ENCODE data around the gene EGR1.
"Not testable (repeated sequence)": the region's sequence is repeated elsewhere in the genome, so short reads cannot be mapped to it uniquely, and the experiment has no call there.

The EGR1 gene

DNA sequence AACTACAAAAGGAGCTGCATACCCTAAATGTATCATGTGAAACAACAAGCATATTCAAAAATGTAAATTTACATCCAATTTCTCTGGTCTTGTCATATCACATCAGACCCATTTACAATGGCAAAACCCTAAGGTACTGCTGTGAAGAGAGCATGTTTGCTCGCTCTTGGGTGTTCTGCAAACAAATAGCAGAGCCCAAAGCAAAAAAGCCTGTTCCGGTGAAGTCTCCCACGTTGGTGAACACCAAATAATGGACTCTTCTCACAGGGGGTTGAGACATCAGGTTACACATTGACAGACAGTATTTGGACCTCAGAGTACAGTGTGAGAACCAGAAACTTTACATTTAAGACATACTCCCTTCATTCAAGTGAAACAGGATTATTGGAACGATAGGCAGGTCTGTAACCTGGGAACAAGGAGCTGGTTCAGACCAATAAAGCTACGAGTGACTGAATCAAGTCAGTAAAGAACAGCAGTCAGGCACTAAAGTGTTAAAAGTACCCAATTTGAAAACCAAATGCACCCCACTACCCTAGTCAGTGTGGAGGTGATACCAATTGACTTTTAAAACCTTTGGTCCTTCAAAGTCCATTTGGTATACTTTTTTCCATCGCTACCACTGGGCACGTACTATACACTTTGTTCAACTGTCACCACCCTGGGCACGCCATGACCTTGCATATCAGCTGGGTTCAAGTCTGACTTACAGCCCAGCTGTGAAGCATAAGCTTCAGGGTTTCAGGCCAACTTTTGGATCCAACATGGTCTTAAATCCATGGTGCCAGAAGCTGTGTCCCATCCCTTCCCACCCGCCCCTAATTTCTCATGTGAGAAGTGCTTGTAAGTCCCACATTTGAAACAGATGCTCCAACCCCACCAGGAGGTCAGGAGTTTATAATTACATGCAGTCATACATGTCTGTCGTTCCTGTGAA, 41.4 kb downstream of the EGR1 start:
- Histone ChIP-seq H3K9ac (ENCODE audit: low read depth in 1 of 2, low read length in 2 of 2) (no peak overlapping the region), H3K27me3 (ENCODE audit: control insufficient read depth in 2 of 2, insufficient read depth in 2 of 2, low read length in 2 of 2) (no peaks in the 10 kb centered on the region), H3K36me3 (ENCODE audit: control insufficient read depth in 2 of 2, insufficient read depth in 2 of 2, low read length in 2 of 2) (peaks cover 29 to 36% of the 10 kb centered on the region in 2 donors), H3K4me1 (ENCODE audit: control insufficient read depth in 2 of 2, insufficient read depth in 2 of 2, low read length in 2 of 2) (no peaks in the 10 kb centered on the region), H3K9me3 (ENCODE audit: control insufficient read depth in 2 of 2, low read length in 2 of 2) (no peaks in the 10 kb centered on the region), H3K4me3 (ENCODE audit: low read length in 2 of 2) (no peak overlapping the region), H3K27ac (ENCODE audit: low read depth in 2 of 2, low read length in 2 of 2) (no peak overlapping the region)

DNA sequence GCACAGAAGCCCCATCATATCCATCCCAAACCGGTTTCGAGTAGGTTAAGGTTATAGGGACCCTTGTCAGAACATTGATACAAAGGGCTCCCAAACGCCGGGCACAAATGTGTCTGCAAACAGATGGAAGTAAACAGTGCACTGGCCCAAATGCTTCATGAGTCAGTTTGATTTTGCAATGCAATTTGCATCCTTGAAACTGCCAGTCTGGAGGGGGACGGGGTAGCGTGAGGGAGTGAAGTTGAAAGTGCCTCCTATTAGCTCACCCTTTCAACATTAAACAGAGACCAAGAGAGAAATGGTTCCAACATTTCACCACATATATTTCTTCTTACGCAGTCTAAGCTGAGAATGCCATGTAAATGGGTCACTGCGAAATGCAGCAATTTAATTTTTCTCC, 42.2 kb downstream of the EGR1 start:
- peaks cover 32 to 42% of the 10 kb centered on the region in 2 donors for H3K36me3 ChIP-seq (ENCODE audit: control insufficient read depth in 2 of 2, insufficient read depth in 2 of 2, low read length in 2 of 2)
- not testable (repeated sequence) for H3K27me3 ChIP-seq (ENCODE audit: control insufficient read depth in 2 of 2, insufficient read depth in 2 of 2, low read length in 2 of 2); H3K4me1 ChIP-seq (ENCODE audit: control insufficient read depth in 2 of 2, insufficient read depth in 2 of 2, low read length in 2 of 2); H3K27ac ChIP-seq (ENCODE audit: low read depth in 2 of 2, low read length in 2 of 2); H3K9me3 ChIP-seq (ENCODE audit: control insufficient read depth in 2 of 2, low read length in 2 of 2); H3K9ac ChIP-seq (ENCODE audit: low read depth in 1 of 2, low read length in 2 of 2); H3K4me3 ChIP-seq (ENCODE audit: low read length in 2 of 2)

DNA sequence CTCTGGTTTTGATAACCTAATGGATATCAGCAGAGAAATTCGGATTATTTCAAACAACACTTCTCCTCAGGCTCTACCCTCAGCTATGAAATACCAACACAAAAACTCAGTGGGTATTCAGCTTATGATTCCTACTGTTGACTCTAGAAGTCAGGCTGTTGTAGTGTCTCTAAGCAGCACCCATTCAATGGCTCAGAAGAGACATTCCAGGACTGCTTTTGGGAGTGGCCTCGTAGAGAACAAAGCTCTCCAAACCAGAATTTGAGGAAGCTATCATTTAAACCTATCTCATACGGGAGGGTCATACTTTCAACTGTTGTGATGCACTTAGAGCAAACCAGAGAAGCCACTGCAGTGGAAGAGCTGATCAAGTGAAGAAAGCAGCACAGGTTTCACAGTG, 43.7 kb downstream of the EGR1 start:
- no peaks in the 10 kb centered on the region for H3K27me3 ChIP-seq (ENCODE audit: control insufficient read depth in 2 of 2, insufficient read depth in 2 of 2, low read length in 2 of 2)
- H3K9me3 ChIP-seq (ENCODE audit: control insufficient read depth in 2 of 2, low read length in 2 of 2): no peaks in the 10 kb centered on the region
- H3K4me3 ChIP-seq (ENCODE audit: low read length in 2 of 2): no peak overlapping the region
- no peak overlapping the region for H3K9ac ChIP-seq (ENCODE audit: low read depth in 1 of 2, low read length in 2 of 2)
- no peak overlapping the region for H3K27ac ChIP-seq (ENCODE audit: low read depth in 2 of 2, low read length in 2 of 2)
- peaks cover 44 to 56% of the 10 kb centered on the region in 2 donors for H3K36me3 ChIP-seq (ENCODE audit: control insufficient read depth in 2 of 2, insufficient read depth in 2 of 2, low read length in 2 of 2)
- no peaks in the 10 kb centered on the region for H3K4me1 ChIP-seq (ENCODE audit: control insufficient read depth in 2 of 2, insufficient read depth in 2 of 2, low read length in 2 of 2)

DNA sequence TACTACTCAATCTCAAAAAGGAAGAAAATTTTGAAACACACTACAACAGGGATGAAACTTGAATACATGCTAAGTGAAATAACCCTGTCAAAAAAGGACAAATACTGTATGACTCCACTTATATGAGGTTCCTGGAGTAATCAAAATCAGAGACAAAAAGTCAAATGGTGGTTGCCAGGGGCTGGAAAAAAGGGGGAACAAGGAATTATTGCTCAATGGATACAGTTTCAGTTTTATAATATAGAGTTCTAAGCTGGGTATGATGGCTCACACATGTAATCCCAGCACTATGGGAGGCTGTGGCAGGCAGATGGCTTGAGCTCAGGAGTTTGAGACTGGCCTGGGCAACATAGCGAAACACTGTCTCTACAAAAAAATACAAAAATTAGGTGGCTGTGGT, 48.7 kb downstream of the EGR1 start:
- H3K36me3 ChIP-seq (ENCODE audit: control insufficient read depth in 2 of 2, insufficient read depth in 2 of 2, low read length in 2 of 2): peaks cover 63 to 68% of the 10 kb centered on the region in 2 donors
- H3K9me3 ChIP-seq (ENCODE audit: control insufficient read depth in 2 of 2, low read length in 2 of 2): no peaks in the 10 kb centered on the region
- H3K27me3 ChIP-seq (ENCODE audit: control insufficient read depth in 2 of 2, insufficient read depth in 2 of 2, low read length in 2 of 2): no peaks in the 10 kb centered on the region
- no peak overlapping the region for H3K4me3 ChIP-seq (ENCODE audit: low read length in 2 of 2)
- no peaks in the 10 kb centered on the region for H3K4me1 ChIP-seq (ENCODE audit: control insufficient read depth in 2 of 2, insufficient read depth in 2 of 2, low read length in 2 of 2)
- H3K9ac ChIP-seq (ENCODE audit: low read depth in 1 of 2, low read length in 2 of 2): no peak overlapping the region
- no peak overlapping the region for H3K27ac ChIP-seq (ENCODE audit: low read depth in 2 of 2, low read length in 2 of 2)

DNA sequence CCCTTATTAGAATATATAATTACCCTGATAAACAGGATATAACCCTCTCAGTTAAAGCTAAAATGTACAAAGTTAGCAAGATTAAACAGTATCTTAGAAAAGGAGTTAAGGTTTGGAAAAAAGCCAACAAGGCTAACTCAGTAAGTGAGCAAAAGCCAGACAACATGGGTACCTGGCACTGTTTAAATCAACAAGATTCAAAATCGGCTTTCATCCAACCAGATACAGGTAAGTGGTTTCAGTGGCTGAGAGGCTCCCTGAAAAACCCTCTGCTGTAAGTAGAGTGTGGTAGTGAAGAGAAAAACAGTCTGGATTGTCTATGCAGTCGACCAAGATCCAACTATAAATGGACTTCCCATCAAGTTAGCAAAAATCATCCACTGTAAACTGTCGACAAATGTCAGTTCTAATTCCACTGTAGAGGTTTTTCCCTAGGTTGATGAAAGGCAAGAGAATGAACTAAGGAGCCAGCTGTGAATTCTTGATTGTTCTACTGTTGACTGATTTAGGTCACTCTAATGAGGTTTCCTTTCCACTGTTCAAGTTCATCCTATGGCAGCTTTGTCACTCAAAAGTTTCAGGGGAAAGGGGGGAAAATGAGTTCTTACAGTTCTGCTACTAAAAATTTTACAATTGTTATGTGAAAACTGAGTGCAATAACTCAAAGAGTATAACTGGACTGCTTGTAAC, 50.4 kb downstream of the EGR1 start:
- Histone ChIP-seq H3K27ac (ENCODE audit: low read depth in 2 of 2, low read length in 2 of 2) (no peak overlapping the region), H3K36me3 (ENCODE audit: control insufficient read depth in 2 of 2, insufficient read depth in 2 of 2, low read length in 2 of 2) (peaks cover 55 to 58% of the 10 kb centered on the region in 2 donors), H3K9ac (ENCODE audit: low read depth in 1 of 2, low read length in 2 of 2) (no peak overlapping the region)

DNA sequence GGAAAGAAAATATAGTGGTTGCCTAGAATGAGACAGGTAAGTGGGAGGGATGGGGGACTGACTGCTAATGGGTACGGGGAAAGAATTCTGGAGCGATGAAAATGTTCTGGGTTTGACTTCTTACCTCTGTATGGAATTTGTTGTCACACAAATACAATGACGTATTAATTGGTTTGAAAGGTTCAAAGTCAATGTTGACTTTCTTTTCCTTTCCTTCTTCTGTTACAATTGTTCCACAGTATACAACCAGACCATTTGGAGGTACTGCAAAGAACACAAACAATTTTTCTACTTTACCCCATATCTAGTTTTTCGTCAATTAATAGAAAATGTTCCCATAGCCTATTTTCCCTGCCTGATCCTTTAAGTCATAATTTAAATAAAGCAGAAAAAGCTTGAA, 52.2 kb downstream of the EGR1 start:
- Histone ChIP-seq H3K27me3 (ENCODE audit: control insufficient read depth in 2 of 2, insufficient read depth in 2 of 2, low read length in 2 of 2) (no peaks in the 10 kb centered on the region), H3K9me3 (ENCODE audit: control insufficient read depth in 2 of 2, low read length in 2 of 2) (no peaks in the 10 kb centered on the region), H3K27ac (ENCODE audit: low read depth in 2 of 2, low read length in 2 of 2) (no peak overlapping the region), H3K4me3 (ENCODE audit: low read length in 2 of 2) (no peak overlapping the region), H3K36me3 (ENCODE audit: control insufficient read depth in 2 of 2, insufficient read depth in 2 of 2, low read length in 2 of 2) (peaks cover 46 to 47% of the 10 kb centered on the region in 2 donors), H3K9ac (ENCODE audit: low read depth in 1 of 2, low read length in 2 of 2) (no peak overlapping the region), H3K4me1 (ENCODE audit: control insufficient read depth in 2 of 2, insufficient read depth in 2 of 2, low read length in 2 of 2) (no peaks in the 10 kb centered on the region)

More for the DNA sequence above, 50.4 kb downstream of the EGR1 start:
- Histone ChIP-seq H3K9me3 (ENCODE audit: control insufficient read depth in 2 of 2, low read length in 2 of 2) (no peaks in the 10 kb centered on the region), H3K4me1 (ENCODE audit: control insufficient read depth in 2 of 2, insufficient read depth in 2 of 2, low read length in 2 of 2) (no peaks in the 10 kb centered on the region), H3K4me3 (ENCODE audit: low read length in 2 of 2) (no peak overlapping the region), H3K27me3 (ENCODE audit: control insufficient read depth in 2 of 2, insufficient read depth in 2 of 2, low read length in 2 of 2) (no peaks in the 10 kb centered on the region)

Data from mucosa of rectum (tissue), 2 donors.